GM21717 (cell line): ENCODE results near the gene TSPAN5.

Experiments
- ATAC-seq: cut with Tn5 transposase; IDR thresholded peaks from one replicate; pipeline ENCODE4 v1.9.1; 2021; ENCODE audit warnings: mild to moderate bottlenecking, moderate library complexity; ENCODE audit not compliant: unreplicated experiment

The TSPAN5 gene

GRCh38 chr4:98601708-98602107 lies 56.7 kb downstream of the TSPAN5 start:
- ATAC-seq: no peak

GRCh38 chr4:98599617-98600205 lies 58.7 kb downstream of the TSPAN5 start:
- no peak for ATAC-seq

- no peak for ATAC-seq
These were observed 71.5 kb downstream of the TSPAN5 start for GRCh38 chr4:98586962-98587354.

- ATAC-seq: no peak
These were observed 72.0 kb downstream of the TSPAN5 start for GRCh38 chr4:98586291-98586961.

- ATAC-seq: no peak
These were observed 72.8 kb downstream of the TSPAN5 start for GRCh38 chr4:98585596-98585995.

GRCh38 chr4:98584265-98584664 lies 74.1 kb downstream of the TSPAN5 start:
- ATAC-seq: no peak

GRCh38 chr4:98583265-98583664 lies 75.1 kb downstream of the TSPAN5 start:
- no peak for ATAC-seq

GRCh38 chr4:98581126-98581525 lies 77.3 kb downstream of the TSPAN5 start:
- ATAC-seq: no peak

- no peak for ATAC-seq
These were observed 80.5 kb downstream of the TSPAN5 start for GRCh38 chr4:98577956-98578355.

- ATAC-seq: no peak
These were observed 83.6 kb downstream of the TSPAN5 start for GRCh38 chr4:98574816-98575215.

GRCh38 chr4:98573791-98574190 lies 84.6 kb downstream of the TSPAN5 start:
- ATAC-seq: no peak

GRCh38 chr4:98572697-98573096 lies 85.7 kb downstream of the TSPAN5 start:
- no peak for ATAC-seq

GRCh38 chr4:98571161-98571786 lies 87.1 kb downstream of the TSPAN5 start:
- no peak for ATAC-seq

GRCh38 chr4:98570151-98570797 lies 88.1 kb downstream of the TSPAN5 start:
- no peak for ATAC-seq

GRCh38 chr4:98568941-98569663 lies 89.3 kb downstream of the TSPAN5 start:
- ATAC-seq: no peak

GRCh38 chr4:98567611-98568010 lies 90.8 kb downstream of the TSPAN5 start:
- no peak for ATAC-seq

- no peak for ATAC-seq
These were observed 91.9 kb downstream of the TSPAN5 start for GRCh38 chr4:98566361-98567008.

GRCh38 chr4:98565681-98566301 lies 92.6 kb downstream of the TSPAN5 start:
- ATAC-seq: no peak

GRCh38 chr4:98564852-98565251 lies 93.6 kb downstream of the TSPAN5 start:
- no peak for ATAC-seq

- ATAC-seq: no peak
These were observed 98.1 kb downstream of the TSPAN5 start for GRCh38 chr4:98560321-98560720.
